Transverse colon (tissue), 4 donors: ENCODE results near the gene NUP62.

Source experiments
- CTCF ChIP-seq, 5 experiments: fragments of 200-600 bp in 3 of 5; fragments of 450-650 bp in 2 of 5; sonication (generic) in 3 of 5; IDR thresholded peaks; 1 replicate in 2 of 5; 2 replicates in 3 of 5; pipeline ENCODE4 v1.5.1; 2016 to 2017; ENCODE audit warnings: antibody characterized with exemption in 5 of 5, inconsistent platforms in 3 of 5, mild to moderate bottlenecking in 2 of 5, moderate library complexity in 1 of 5
- POLR2A ChIP-seq: fragments of 450-650 bp; IDR thresholded peaks from one replicate; pipeline ENCODE4 v1.6.1; 2016; ENCODE audit warnings: antibody characterized with exemption, mild to moderate bottlenecking, moderate library complexity
- POLR2AphosphoS5 ChIP-seq, 3 donors: sonication (generic); formaldehyde crosslinking; IDR thresholded peaks; one replicate each; pipeline ENCODE4 v1.6.1; 2016; ENCODE audit warnings: antibody characterized with exemption in 3 of 3

DNA sequence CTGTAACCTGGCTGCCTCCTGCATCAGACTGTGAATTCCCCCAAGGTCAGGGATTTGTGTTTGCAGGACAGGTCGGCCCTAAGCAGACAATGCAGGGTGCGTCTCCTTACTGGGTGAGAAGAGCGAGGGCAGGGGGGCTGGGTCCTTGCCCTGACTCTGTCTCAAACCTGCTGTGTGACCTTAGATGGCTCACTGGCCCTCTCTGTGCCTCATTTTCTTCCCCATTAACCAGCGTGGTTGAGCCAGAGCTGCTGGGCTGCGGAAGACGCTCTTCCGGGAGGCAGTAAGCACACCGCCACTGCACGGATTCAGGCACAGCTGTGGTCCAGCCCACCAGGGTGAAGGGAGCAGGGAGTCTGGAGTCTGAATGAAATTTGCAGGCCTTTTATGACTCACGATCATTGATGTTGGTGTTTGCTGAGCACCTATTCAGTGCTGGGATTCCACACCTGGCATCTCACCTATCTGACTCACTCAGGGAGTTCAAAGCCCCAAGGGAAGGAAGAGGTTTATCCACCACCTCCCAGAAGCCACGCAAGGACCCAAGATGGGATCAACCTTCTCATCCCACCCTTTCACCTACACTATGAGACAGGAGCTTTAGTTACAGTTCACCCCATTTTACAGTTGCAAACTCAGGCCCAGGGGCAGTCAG lies 54.7 kb downstream of the NUP62 start:
- TF ChIP-seq CTCF (IDR thresholded peaks at IDR 0.05) = no peak
- TF ChIP-seq POLR2A = no peak
- TF ChIP-seq POLR2AphosphoS5 (IDR thresholded peaks at IDR 0.05) = no peak
